HepG2 (cell line): ENCODE results near the gene BLVRB. TPM values are rescaled to one million over a fixed set of nuclear protein-coding genes. Genes with fewer than 3 reads are reported as not detected.

Experiments used
- EED ChIP-seq: sonication (generic); formaldehyde crosslinking; IDR thresholded peaks from 2 replicates; pipeline ENCODE4 v1.5.0; 2020; ENCODE audit warnings: mild to moderate bottlenecking, missing genetic modification reagents
- EZH2 ChIP-seq: conservative IDR thresholded peaks from 2 replicates; pipeline ENCODE4 v1.6.1; 2012; ENCODE audit warnings: mild to moderate bottlenecking, low read depth, low read length, moderate library complexity
- JUND ChIP-seq: sonication (generic); formaldehyde crosslinking; IDR thresholded peaks from 2 replicates; pipeline ENCODE4 v1.8.0; 2022; ENCODE audit warnings: mild to moderate bottlenecking, missing genetic modification reagents
- MAZ ChIP-seq, 2 experiments: sonication (generic) in 1 of 2; formaldehyde crosslinking in 1 of 2; IDR thresholded peaks; 2 replicates each; pipeline versions ENCODE4 v1.5.0 to v1.6.1; 2012 to 2020; ENCODE audit warnings: low read depth in 2 of 2, mild to moderate bottlenecking in 2 of 2, borderline replicate concordance in 1 of 2, improper control_type of control experiment in 1 of 2, low read length in 1 of 2, missing genetic modification reagents in 1 of 2, moderate library complexity in 1 of 2
- MXI1 ChIP-seq: IDR thresholded peaks from 3 replicates; pipeline ENCODE4 v1.6.1; 2012; ENCODE audit warnings: low read depth, low read length, inconsistent platforms, borderline replicate concordance
- TBX2 ChIP-seq: sonication (generic); formaldehyde crosslinking; IDR thresholded peaks from 2 replicates; pipeline ENCODE4 v1.5.0; 2020; ENCODE audit warnings: missing genetic modification reagents, mild to moderate bottlenecking, borderline replicate concordance
- ZBTB7A ChIP-seq: sonication (generic); formaldehyde crosslinking; IDR thresholded peaks from 2 replicates; pipeline ENCODE4 v1.8.0; 2022; ENCODE audit warnings: mild to moderate bottlenecking, missing genetic modification reagents
- ZFYVE20 ChIP-seq: sonication (generic); formaldehyde crosslinking; IDR thresholded peaks from 2 replicates; pipeline ENCODE4 v1.8.0; 2023; ENCODE audit warnings: low read depth, mild to moderate bottlenecking, moderate library complexity, missing genetic modification reagents, borderline replicate concordance
- ZNF333 ChIP-seq: sonication (generic); formaldehyde crosslinking; IDR thresholded peaks from 2 replicates; pipeline ENCODE4 v1.4.0; 2020; ENCODE audit warnings: mild to moderate bottlenecking, missing genetic modification reagents, borderline replicate concordance
- ZNF446 ChIP-seq: sonication (generic); formaldehyde crosslinking; IDR thresholded peaks from 2 replicates; pipeline ENCODE4 v1.5.0; 2020; ENCODE audit warnings: mild to moderate bottlenecking, missing genetic modification reagents
- ZNF674 ChIP-seq: sonication (generic); formaldehyde crosslinking; IDR thresholded peaks from 2 replicates; pipeline ENCODE4 v1.5.0; 2020; ENCODE audit warnings: low read depth, mild to moderate bottlenecking, missing genetic modification reagents
- ZNF776 ChIP-seq: sonication (generic); formaldehyde crosslinking; IDR thresholded peaks from 2 replicates; pipeline ENCODE4 v1.4.0; 2020; ENCODE audit warnings: mild to moderate bottlenecking, missing genetic modification reagents
- ZNF790 ChIP-seq: sonication (generic); formaldehyde crosslinking; IDR thresholded peaks from 2 replicates; pipeline ENCODE4 v1.8.0; 2022; ENCODE audit warnings: missing genetic modification reagents, mild to moderate bottlenecking, borderline replicate concordance
- ZSCAN12 ChIP-seq: sonication (generic); formaldehyde crosslinking; IDR thresholded peaks from 2 replicates; pipeline ENCODE4 v1.9.0; 2021; ENCODE audit warnings: mild to moderate bottlenecking, missing genetic modification reagents
- polyA plus RNA-seq, 8 experiments: library from polyadenylated mRNA; depleted of rRNA in 3 of 8; stranded (reverse) in 7 of 8; unstranded in 1 of 8; fragments of >200 nt; fragmentation: Illumina TruSeq in 4 of 8; extraction: Trizol in 4 of 8; gene quantifications; 2 replicates each; pipeline versions ENCODE4 v1.2.1 to v1.2.3, GENCODE V29; 2011 to 2016; ENCODE audit warnings: low read depth in 4 of 8, missing spikeins in 1 of 8, mixed read lengths in 1 of 8; ENCODE audit not compliant: insufficient read depth in 1 of 8
- total RNA-seq, 5 experiments: library from RNA; depleted of rRNA; stranded (reverse); fragments of >200 nt; fragmentation: Illumina TruSeq; extraction: Trizol; gene quantifications; 2 replicates each; pipeline ENCODE4 v1.2.3, GENCODE V29; 2016; ENCODE audit warnings: low read depth in 1 of 5
- TF ChIP-seq, protein P1 (sequence below): fragments of 450-650 bp; IDR thresholded peaks from 2 replicates; pipeline ENCODE4 v1.6.1; 2016
- TF ChIP-seq, protein P2 (sequence below), 2 experiments: sonication (generic) in 1 of 2; formaldehyde crosslinking in 1 of 2; IDR thresholded peaks; 2 replicates each; pipeline versions ENCODE4 v1.5.1 to v1.6.1; 2011 to 2020; ENCODE audit warnings: borderline replicate concordance in 1 of 2, low read depth in 1 of 2, low read length in 1 of 2, mild to moderate bottlenecking in 1 of 2, missing genetic modification reagents in 1 of 2, moderate library complexity in 1 of 2
- TF ChIP-seq, protein P3 (sequence below): sonication (generic); formaldehyde crosslinking; IDR thresholded peaks from 2 replicates; pipeline ENCODE4 v1.5.0; 2020; ENCODE audit warnings: mild to moderate bottlenecking, missing genetic modification reagents, borderline replicate concordance
- TF ChIP-seq, protein P4 (sequence below): sonication (generic); formaldehyde crosslinking; IDR thresholded peaks from 2 replicates; pipeline ENCODE4 v1.5.0; 2020; ENCODE audit warnings: missing genetic modification reagents

Gene BLVRB
- total and polyA plus RNA-seq, 2 of the 13 experiments (the other 11 are each of a cell fraction or from before 2014, with no cell fraction given), result 25.9 to 51.4 TPM

DNA sequence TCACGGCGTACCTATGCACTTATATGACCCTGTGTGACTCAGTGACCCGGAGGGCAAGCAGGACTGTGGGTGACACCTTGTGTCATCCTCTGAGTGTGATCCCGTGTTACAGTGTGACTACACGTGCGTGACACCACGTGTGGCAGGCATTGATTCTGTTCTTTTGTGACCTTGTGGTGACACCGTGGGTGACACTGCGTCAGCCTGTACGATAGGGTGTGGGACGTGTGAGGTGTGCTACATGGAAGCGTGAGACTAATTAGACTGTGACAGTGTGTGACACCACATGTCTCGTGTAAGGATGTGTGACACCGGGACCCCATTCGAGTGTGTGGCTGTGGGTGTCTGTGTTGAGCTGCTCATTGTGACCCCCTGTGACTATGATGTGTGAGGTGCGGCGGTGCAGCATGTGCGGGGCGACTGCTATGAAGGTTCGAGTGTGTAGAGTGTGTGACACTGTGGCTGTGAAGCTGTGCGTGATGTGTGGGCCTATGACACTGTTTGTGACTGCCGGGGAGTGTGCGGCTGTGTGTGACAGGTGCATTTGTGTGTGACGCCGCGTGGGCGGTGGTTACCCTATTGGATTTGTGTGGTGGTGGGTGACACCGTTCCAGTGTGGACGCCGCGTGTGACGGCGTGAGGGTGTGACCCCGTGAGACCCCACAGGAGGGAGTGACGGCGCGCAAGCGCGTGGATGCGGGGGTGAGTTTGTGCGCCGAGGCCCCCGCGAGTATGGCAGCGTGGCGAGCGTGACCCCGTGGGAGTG is 857 bp upstream of the BLVRB start (continued):
- TF ChIP-seq, protein P1, sequence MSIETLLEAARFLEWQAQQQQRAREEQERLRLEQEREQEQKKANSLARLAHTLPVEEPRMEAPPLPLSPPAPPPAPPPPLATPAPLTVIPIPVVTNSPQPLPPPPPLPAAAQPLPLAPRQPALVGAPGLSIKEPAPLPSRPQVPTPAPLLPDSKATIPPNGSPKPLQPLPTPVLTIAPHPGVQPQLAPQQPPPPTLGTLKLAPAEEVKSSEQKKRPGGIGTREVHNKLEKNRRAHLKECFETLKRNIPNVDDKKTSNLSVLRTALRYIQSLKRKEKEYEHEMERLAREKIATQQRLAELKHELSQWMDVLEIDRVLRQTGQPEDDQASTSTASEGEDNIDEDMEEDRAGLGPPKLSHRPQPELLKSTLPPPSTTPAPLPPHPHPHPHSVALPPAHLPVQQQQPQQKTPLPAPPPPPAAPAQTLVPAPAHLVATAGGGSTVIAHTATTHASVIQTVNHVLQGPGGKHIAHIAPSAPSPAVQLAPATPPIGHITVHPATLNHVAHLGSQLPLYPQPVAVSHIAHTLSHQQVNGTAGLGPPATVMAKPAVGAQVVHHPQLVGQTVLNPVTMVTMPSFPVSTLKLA, result peak; percentile 82
- 0 out of 2 replicates have a peak, but pooled peaks have one; percentile 36 for TF ChIP-seq ZNF674
- no peak for TF ChIP-seq MAZ (IDR thresholded peaks at IDR 0.05; ENCODE audit: borderline replicate concordance, low read depth, low read length)
- TF ChIP-seq MAZ (CRISPR knock-in tag; IDR thresholded peaks at IDR 0.05; ENCODE audit: low read depth), result peak; percentile 37; the same call in 1 of the 2 replicates
- TF ChIP-seq ZNF446, result no peak
- TF ChIP-seq TBX2 (CRISPR knock-in tag), result peak; percentile 45; the same call in 1 of the 2 replicates
- TF ChIP-seq, protein P2, sequence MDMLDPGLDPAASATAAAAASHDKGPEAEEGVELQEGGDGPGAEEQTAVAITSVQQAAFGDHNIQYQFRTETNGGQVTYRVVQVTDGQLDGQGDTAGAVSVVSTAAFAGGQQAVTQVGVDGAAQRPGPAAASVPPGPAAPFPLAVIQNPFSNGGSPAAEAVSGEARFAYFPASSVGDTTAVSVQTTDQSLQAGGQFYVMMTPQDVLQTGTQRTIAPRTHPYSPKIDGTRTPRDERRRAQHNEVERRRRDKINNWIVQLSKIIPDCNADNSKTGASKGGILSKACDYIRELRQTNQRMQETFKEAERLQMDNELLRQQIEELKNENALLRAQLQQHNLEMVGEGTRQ (IDR thresholded peaks at IDR 0.05; ENCODE audit: low read depth, low read length), result 0 out of 2 replicates have a peak, but pooled peaks have one; percentile 16
- TF ChIP-seq, protein P2 (CRISPR knock-in tag; IDR thresholded peaks at IDR 0.05; ENCODE audit: borderline replicate concordance), result no peak
- TF ChIP-seq JUND (CRISPR knock-in tag), result peak; percentile 42; the same call in 1 of the 2 replicates
- TF ChIP-seq, protein P3, sequence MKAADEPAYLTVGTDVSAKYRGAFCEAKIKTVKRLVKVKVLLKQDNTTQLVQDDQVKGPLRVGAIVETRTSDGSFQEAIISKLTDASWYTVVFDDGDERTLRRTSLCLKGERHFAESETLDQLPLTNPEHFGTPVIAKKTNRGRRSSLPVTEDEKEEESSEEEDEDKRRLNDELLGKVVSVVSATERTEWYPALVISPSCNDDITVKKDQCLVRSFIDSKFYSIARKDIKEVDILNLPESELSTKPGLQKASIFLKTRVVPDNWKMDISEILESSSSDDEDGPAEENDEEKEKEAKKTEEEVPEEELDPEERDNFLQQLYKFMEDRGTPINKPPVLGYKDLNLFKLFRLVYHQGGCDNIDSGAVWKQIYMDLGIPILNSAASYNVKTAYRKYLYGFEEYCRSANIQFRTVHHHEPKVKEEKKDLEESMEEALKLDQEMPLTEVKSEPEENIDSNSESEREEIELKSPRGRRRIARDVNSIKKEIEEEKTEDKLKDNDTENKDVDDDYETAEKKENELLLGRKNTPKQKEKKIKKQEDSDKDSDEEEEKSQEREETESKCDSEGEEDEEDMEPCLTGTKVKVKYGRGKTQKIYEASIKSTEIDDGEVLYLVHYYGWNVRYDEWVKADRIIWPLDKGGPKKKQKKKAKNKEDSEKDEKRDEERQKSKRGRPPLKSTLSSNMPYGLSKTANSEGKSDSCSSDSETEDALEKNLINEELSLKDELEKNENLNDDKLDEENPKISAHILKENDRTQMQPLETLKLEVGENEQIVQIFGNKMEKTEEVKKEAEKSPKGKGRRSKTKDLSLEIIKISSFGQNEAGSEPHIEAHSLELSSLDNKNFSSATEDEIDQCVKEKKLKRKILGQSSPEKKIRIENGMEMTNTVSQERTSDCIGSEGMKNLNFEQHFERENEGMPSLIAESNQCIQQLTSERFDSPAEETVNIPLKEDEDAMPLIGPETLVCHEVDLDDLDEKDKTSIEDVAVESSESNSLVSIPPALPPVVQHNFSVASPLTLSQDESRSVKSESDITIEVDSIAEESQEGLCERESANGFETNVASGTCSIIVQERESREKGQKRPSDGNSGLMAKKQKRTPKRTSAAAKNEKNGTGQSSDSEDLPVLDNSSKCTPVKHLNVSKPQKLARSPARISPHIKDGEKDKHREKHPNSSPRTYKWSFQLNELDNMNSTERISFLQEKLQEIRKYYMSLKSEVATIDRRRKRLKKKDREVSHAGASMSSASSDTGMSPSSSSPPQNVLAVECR (CRISPR knock-in tag), result peak; percentile 22
- TF ChIP-seq EED (CRISPR knock-in tag), result peak; percentile 85; the same call in 1 of the 2 replicates
- 0 out of 2 replicates have a peak, but pooled peaks have one; percentile 25 for TF ChIP-seq ZNF333
- TF ChIP-seq ZSCAN12 (CRISPR knock-in tag), result no peak
- 0 out of 2 replicates have a peak, but pooled peaks have one; percentile 3 for TF ChIP-seq ZNF790
- 0 out of 2 replicates have a peak, but pooled peaks have one; percentile 8 for TF ChIP-seq ZFYVE20 (CRISPR knock-in tag)
- TF ChIP-seq, protein P4, sequence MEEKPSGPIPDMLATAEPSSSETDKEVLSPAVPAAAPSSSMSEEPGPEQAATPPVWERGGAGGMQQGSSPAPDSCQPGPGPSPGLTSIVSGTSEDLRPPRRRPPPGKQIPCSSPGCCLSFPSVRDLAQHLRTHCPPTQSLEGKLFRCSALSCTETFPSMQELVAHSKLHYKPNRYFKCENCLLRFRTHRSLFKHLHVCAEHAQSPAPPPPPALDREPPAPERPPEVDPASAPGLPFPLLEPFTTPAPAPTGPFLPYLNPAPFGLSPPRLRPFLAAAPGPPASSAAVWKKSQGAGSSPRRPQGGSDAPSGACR, result peak; percentile 58; the same call in 1 of the 2 replicates
- TF ChIP-seq ZBTB7A (CRISPR knock-in tag), result 0 out of 2 replicates have a peak, but pooled peaks have one; percentile 24
- TF ChIP-seq MXI1, result peak; percentile 22; the same call in 1 of the 3 replicates
- peak; percentile 83; the same call in 1 of the 2 replicates for TF ChIP-seq EZH2
- TF ChIP-seq ZNF776 (CRISPR knock-in tag), result 0 out of 2 replicates have a peak, but pooled peaks have one; percentile 16
